Cardiac muscle cell (in vitro differentiated cells and primary cell): ENCODE measurements around the gene SMAD4. TPM values are rescaled to one million over a fixed set of nuclear protein-coding genes. Genes with fewer than 3 reads are reported as not detected.

Experiments
- DNase-seq, 2 donors: peaks; one replicate each; pipeline versions ENCODE4 v3.0.0 to v3.0.0-alpha.2; 2010 to 2017; ENCODE audit warnings: low read depth in 1 of 2, low spot score in 1 of 2
- H3K27ac ChIP-seq: fragments of 200-600 bp; sonication (generic); 2 replicates; pipeline ENCODE4 v1.5.1; 2016
- H3K27me3 ChIP-seq: fragments of 200-600 bp; sonication (generic); 2 replicates; pipeline ENCODE4 v1.6.0; 2016; ENCODE audit warnings: control low read depth
- H3K36me3 ChIP-seq: fragments of 200-600 bp; sonication (generic); 2 replicates; pipeline ENCODE4 v1.5.1; 2016; ENCODE audit warnings: control low read depth
- H3K4me1 ChIP-seq: fragments of 200-600 bp; sonication (generic); 2 replicates; pipeline ENCODE4 v1.8.1; 2017; ENCODE audit warnings: low read depth, mild to moderate bottlenecking, mixed run types
- H3K4me3 ChIP-seq: fragments of 200-600 bp; sonication (generic); 2 replicates; pipeline ENCODE4 v1.5.1; 2016; ENCODE audit warnings: mild to moderate bottlenecking
- H3K9me3 ChIP-seq: fragments of 200-600 bp; sonication (generic); 2 replicates; pipeline ENCODE4 v1.5.1; 2017; ENCODE audit warnings: low read depth, mild to moderate bottlenecking, control low read depth
- polyA plus RNA-seq: library from polyadenylated mRNA; unstranded; fragments of >200 nt; fragmentation: Nextera tagmentation; extraction: Ambion mirVana; gene quantifications from 2 replicates; pipeline ENCODE4 v1.2.1, GENCODE V29; 2016
- total RNA-seq: library from RNA; depleted of rRNA; stranded (reverse); fragments of >200 nt; gene quantifications from 2 replicates; pipeline ENCODE4 v1.2.3, GENCODE V29; 2016
- TF ChIP-seq, protein P1 (sequence below): IDR thresholded peaks from 2 replicates; pipeline ENCODE4 v1.5.1; 2012; ENCODE audit warnings: low read depth, mild to moderate bottlenecking, low read length

The SMAD4 gene
- total RNA-seq (69.4 and 72.4 TPM in 2 replicates), polyA plus RNA-seq (75.5 and 90.0 TPM in 2 replicates)

DNA sequence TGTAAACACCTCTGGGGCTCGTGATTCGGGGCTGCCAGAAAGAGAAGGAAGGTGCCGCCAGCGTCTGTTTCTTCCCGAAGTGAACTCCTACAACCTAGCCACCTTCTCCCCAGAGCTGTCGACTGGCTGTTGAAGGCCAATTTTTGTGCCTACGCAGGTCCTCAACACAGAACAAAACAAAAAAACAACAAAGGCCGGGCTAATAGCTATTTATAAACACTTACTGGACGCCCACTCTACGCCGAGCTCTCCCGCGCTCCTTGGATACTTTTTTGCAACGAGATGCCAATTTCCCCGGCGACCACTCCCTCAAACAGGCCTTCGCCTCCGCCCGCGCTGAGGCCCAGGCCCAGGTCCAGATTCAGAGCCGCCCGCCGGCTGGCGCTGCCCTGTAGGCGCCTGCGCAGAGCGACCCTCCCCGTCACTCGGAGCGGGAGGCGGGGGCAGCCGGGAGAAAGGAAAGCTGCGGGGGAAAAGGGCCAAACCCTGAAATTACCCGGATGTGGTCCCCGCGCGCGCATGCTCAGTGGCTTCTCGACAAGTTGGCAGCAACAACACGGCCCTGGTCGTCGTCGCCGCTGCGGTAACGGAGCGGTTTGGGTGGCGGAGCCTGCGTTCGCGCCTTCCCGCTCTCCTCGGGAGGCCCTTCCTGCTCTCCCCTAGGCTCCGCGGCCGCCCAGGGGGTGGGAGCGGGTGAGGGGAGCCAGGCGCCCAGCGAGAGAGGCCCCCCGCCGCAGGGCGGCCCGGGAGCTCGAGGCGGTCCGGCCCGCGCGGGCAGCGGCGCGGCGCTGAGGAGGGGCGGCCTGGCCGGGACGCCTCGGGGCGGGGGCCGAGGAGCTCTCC lies at the start of gene SMAD4:
SMAD4 (plus strand) TSS at position 520 of the 843 bp plus-strand sequence. CDS start 16,834 bp downstream, outside the sequence.
- Histone ChIP-seq H3K36me3 (no peaks in the 10 kb centered on the region), H3K9me3 (no peaks in the 10 kb centered on the region), H3K27ac (peak within 1 kb of the TSS; percentile 99), H3K27me3 (no peaks in the 10 kb centered on the region), H3K4me1 (peaks cover 24% of the 10 kb centered on the region), H3K4me3 (peak within 1 kb of the TSS; percentile 66)
- peak; percentile 97 for DNase-seq
- TF ChIP-seq, protein P1, sequence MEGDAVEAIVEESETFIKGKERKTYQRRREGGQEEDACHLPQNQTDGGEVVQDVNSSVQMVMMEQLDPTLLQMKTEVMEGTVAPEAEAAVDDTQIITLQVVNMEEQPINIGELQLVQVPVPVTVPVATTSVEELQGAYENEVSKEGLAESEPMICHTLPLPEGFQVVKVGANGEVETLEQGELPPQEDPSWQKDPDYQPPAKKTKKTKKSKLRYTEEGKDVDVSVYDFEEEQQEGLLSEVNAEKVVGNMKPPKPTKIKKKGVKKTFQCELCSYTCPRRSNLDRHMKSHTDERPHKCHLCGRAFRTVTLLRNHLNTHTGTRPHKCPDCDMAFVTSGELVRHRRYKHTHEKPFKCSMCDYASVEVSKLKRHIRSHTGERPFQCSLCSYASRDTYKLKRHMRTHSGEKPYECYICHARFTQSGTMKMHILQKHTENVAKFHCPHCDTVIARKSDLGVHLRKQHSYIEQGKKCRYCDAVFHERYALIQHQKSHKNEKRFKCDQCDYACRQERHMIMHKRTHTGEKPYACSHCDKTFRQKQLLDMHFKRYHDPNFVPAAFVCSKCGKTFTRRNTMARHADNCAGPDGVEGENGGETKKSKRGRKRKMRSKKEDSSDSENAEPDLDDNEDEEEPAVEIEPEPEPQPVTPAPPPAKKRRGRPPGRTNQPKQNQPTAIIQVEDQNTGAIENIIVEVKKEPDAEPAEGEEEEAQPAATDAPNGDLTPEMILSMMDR: no peak

DNA sequence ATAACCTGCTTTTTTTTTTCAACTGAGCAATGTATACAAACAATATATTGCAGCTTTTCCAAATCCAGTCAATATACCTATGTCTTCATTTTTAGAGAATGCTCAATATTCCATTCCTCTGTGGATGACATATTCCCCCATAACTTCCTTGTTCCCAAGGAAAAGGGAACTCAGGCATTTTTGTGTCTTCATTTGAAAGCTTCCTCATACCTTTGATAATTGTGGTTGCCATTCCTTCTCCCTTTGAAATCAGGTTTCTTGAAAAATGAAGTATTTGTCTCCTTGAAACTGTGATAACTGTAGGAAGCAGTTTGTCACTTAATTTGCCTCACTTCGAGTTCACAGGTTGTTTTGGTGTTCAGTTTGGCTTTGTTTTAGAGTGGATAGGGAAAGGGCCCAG lies 48.6 kb upstream of the SMAD4 start:
- no peak overlapping the region for H3K27ac ChIP-seq
- no peak for DNase-seq
- no peaks in the 10 kb centered on the region for H3K4me1 ChIP-seq
- H3K9me3 ChIP-seq: no peaks in the 10 kb centered on the region
- H3K36me3 ChIP-seq: peaks cover 6% of the 10 kb centered on the region
- H3K4me3 ChIP-seq: no peak overlapping the region
- no peaks in the 10 kb centered on the region for H3K27me3 ChIP-seq
- TF ChIP-seq, protein P1: no peak

DNA sequence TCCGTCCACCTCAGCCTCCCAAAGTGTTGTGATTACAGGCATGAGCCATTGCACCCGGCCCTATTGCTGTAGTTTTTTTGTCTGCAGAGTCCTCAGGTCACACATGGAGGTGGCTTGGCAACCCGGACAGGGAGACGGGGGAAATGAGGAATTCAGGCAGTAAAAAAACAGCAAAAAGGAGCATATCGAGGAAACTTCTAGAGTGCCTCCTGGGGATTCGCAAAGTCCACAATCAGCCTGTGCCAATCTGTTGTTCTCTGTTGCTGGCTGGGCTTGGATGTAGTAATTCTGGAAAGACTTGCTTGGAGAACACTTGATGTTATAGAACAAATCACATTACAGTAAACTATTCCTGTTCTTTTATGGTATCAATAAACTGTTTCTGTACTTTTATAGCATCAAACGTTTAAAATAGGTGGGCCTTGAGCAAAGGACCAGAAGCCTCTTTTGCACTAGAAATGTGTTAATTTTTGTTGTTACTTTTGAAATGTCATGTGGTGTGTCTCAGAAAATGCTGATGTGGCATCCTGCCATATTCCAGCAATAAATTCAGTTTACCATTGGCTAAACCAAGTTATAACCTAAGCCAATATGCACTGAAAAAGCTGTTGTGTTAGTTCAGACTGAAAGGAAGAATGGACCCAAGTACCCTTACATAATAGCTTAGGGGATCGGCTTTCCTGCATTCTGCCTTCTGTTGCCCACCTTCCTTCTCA lies 47.8 kb upstream of the SMAD4 start:
- TF ChIP-seq, protein P1: no peak
- no peaks in the 10 kb centered on the region for H3K27me3 ChIP-seq
- no peaks in the 10 kb centered on the region for H3K4me1 ChIP-seq

DNA sequence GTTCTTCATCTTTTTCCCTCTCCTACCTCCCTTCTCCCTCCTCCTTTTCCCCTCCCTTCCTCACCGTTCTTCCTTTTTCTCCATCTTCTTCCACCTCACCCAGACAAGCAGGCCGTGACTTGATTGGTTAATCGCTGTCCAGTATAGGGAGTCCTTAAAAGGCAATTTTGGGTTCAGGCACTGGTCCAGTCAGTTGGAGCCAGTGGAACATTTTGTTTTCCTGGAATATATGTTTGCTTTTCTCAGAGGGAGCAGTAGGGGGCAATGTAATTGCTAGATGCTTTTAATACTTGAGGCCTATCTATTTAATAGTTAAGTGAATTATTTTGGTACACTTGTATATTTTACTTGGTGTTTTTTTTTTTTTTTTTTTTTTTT lies 47.2 kb upstream of the SMAD4 start:
- no peak overlapping the region for H3K27ac ChIP-seq
- DNase-seq: peak in 1 of 2 donors; percentile 29
- no peaks in the 10 kb centered on the region for H3K36me3 ChIP-seq
- no peaks in the 10 kb centered on the region for H3K27me3 ChIP-seq
- no peaks in the 10 kb centered on the region for H3K9me3 ChIP-seq
- H3K4me1 ChIP-seq: no peaks in the 10 kb centered on the region
- TF ChIP-seq, protein P1: no peak
- H3K4me3 ChIP-seq: no peak overlapping the region

More for the DNA sequence above, 47.8 kb upstream of the SMAD4 start:
- no peak overlapping the region for H3K4me3 ChIP-seq
- peaks cover 2% of the 10 kb centered on the region for H3K36me3 ChIP-seq
- no peak for DNase-seq
- H3K9me3 ChIP-seq: no peaks in the 10 kb centered on the region
- no peak overlapping the region for H3K27ac ChIP-seq

DNA sequence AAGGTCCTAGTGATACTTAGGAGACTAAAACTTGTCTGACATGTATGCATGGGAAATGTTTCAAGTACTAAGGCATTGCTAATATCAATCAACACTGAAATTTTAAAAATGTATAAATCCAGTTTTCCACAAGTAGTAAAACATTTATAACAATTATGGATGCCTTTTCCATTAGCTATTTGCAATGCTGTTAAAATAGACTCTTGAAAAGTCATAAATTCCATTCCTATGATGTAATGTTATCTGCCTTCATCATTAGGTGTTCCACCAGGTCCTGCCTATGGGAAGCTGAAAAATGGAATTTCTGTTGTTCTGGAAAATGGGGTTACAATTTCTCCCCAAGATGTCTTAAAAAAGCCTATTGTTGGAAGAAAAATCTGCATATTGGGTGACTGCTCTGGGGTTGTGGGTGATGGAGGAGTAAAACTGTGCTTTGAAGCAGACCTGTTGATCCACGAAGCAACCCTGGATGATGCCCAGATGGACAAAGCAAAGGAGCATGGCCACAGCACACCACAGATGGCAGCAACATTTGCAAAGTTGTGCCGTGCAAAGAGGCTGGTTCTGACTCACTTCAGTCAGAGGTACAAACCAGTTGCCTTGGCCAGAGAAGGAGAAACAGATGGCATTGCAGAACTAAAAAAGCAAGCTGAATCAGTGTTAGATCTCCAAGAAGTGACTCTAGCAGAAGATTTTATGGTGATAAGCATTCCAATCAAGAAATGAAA lies 43.5 kb upstream of the SMAD4 start:
- Histone ChIP-seq H3K4me3 (no peak overlapping the region), H3K4me1 (peaks cover 2% of the 10 kb centered on the region), H3K27me3 (no peaks in the 10 kb centered on the region), H3K9me3 (no peaks in the 10 kb centered on the region), H3K27ac (no peak overlapping the region), H3K36me3 (no peaks in the 10 kb centered on the region)
- TF ChIP-seq, protein P1: no peak
- no peak for DNase-seq
